ENCODE data around the gene GPC5. TPM values are rescaled to one million over a fixed set of nuclear protein-coding genes. Genes with fewer than 3 reads are reported as not detected.

The GPC5 gene
- total RNA-seq, 1 experiment from 2014 or later = 0.15 TPM

- no peak overlapping the region for H3T11ph ChIP-seq (ENCODE audit: low read length)
- H3K4me1 Mint-ChIP-seq = no peaks in the 10 kb centered on the region
- no peak overlapping the region for H2BK15ac ChIP-seq (ENCODE audit: low read depth, low read length)
- H2BK120ac ChIP-seq (ENCODE audit: low read depth, low read length, poor library complexity, severe bottlenecking) = no peak overlapping the region
- H3K9ac ChIP-seq (ENCODE audit: extremely low read depth, insufficient read length, low read length) = no peak overlapping the region
- H3K56ac ChIP-seq (ENCODE audit: insufficient read length, low read depth, low read length) = no peak overlapping the region
- H2BK20ac ChIP-seq (ENCODE audit: low read depth, low read length, poor library complexity, severe bottlenecking) = no peak overlapping the region
- no peaks in the 10 kb centered on the region for H3K23me2 ChIP-seq (ENCODE audit: insufficient read length, low read depth, low read length, poor library complexity, severe bottlenecking)
- no peaks in the 10 kb centered on the region for H3K9me3 ChIP-seq (ENCODE audit: control insufficient read depth, low read depth, low read length)
- no peak overlapping the region for H2AK5ac ChIP-seq (ENCODE audit: insufficient read length, low read length)
- DNase-seq = no peak
- no peak overlapping the region for H3K14ac ChIP-seq (ENCODE audit: insufficient read depth, low read length)
- no peak overlapping the region for H2AFZ ChIP-seq (ENCODE audit: low read length)
- no peak overlapping the region for H3K4me2 ChIP-seq (ENCODE audit: insufficient read depth, insufficient read length, low read length)
- WGBS (ENCODE audit: extremely low coverage, insufficient read length, low lambda C conversion rate) = no CpG with 5 or more reads among the region's 5 CpGs
- no peaks in the 10 kb centered on the region for H3K36me3 Mint-ChIP-seq (ENCODE audit: insufficient read depth in 1 of 3, low read depth in 3 of 3)
- no peaks in the 10 kb centered on the region for H3K79me1 ChIP-seq (ENCODE audit: insufficient read depth, low read depth, low read length, poor library complexity, severe bottlenecking)
- no peak overlapping the region for H2BK5ac ChIP-seq (ENCODE audit: insufficient read length, low read length)
- H4K20me1 ChIP-seq (ENCODE audit: control insufficient read depth, insufficient read depth, insufficient read length) = no peaks in the 10 kb centered on the region
- H3K4me1 ChIP-seq (ENCODE audit: insufficient read depth, low read length) = no peaks in the 10 kb centered on the region
- H2BK12ac ChIP-seq (ENCODE audit: insufficient read length, low read depth, low read length) = no peak overlapping the region
- H3K27me3 ChIP-seq (ENCODE audit: insufficient read depth, low read length) = no peaks in the 10 kb centered on the region
- H3K79me2 ChIP-seq (ENCODE audit: insufficient read depth, low read length) = no peaks in the 10 kb centered on the region
- no peak overlapping the region for H3K4ac ChIP-seq (ENCODE audit: low read depth, low read length)
- peaks cover 7% of the 10 kb centered on the region for H3K27me3 Mint-ChIP-seq (ENCODE audit: low read depth)
- H4K5ac ChIP-seq (ENCODE audit: insufficient read length, low read depth, low read length) = no peak overlapping the region
- H3K23ac ChIP-seq (ENCODE audit: insufficient read length, low read depth, low read length) = no peak overlapping the region
- no peak overlapping the region for H3K18ac ChIP-seq (ENCODE audit: insufficient read length, low read depth, low read length)
- H3K27ac ChIP-seq (ENCODE audit: insufficient read length, low read depth, low read length) = no peak overlapping the region
- no peak overlapping the region for H3K27ac Mint-ChIP-seq
- H4K8ac ChIP-seq (replicated peaks; ENCODE audit: insufficient read length, low read depth, low read length) = no peak overlapping the region
- H4K91ac ChIP-seq (ENCODE audit: insufficient read length, low read depth, low read length) = no peak overlapping the region
- H3K9me3 Mint-ChIP-seq = no peaks in the 10 kb centered on the region
- TF ChIP-seq CTCF (conservative IDR thresholded peaks at IDR 0.05) = no peak
- no peak overlapping the region for H3K4me3 Mint-ChIP-seq
Measured at GRCh38 chr13:92418818-92419412, 1020.5 kb downstream of the GPC5 start.

Measured in H9 (cell line).